Measurements from ENCODE around the gene BAHCC1.

Gene BAHCC1

GRCh38 chr17:81368161-81369022 is 26.9 kb upstream of the BAHCC1 start:
- DNase-seq: no peak

GRCh38 chr17:81370294-81370693 is 25.0 kb upstream of the BAHCC1 start:
- DNase-seq: no peak

- no peak for DNase-seq
Observed at GRCh38 chr17:81371910-81372760, 23.1 kb upstream of the BAHCC1 start.

GRCh38 chr17:81373536-81374160 is 21.6 kb upstream of the BAHCC1 start:
- no peak for DNase-seq

DNA sequence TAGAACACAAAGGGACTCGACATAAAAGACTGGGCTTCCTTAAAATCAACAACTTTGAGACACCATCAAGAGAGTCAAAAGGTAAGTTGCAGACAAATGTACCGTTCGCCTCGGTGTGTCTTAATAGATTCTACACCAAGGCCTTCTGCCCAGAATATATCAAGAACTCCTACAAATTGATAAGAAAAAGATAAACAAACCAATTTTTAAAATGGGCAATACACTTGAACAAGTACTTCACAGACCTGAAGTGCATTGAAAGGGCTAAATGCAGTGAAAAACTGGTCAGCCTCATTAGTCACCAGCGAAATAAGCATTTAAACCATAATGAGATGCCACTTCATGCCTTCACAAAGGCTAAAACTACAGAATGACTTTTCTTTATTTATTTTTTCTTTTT is 20.4 kb upstream of the BAHCC1 start:
- no peak for DNase-seq

GRCh38 chr17:81376946-81377714 is 18.1 kb upstream of the BAHCC1 start:
- no peak for DNase-seq

DNA sequence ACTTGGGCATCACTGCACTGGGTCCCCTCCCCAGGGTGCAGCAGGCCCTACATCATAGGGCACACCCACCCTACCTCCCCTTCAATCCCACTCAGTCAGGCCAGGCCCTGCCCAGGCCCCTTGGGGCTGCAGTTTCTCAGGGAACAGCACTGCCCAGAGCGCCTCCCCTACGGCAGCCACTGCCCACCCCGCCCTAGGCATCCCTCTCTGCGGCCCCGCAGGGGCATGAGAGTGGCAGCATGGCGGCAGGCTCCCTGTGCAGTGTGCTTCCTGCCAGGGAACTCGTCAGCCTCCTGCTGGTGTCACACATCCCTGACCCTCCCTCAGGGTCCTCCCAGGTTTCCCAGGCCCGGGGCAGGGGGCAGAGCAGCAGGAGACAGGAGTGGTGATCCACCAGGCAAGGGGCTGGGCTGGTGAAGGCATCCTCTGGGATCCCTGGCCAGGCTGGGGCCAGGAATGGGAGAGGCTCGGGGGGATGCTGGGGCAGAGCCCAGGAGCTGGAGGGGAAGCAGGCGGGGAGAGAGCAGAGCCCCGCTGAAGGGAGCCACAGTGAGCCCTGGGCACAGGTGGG is 16.2 kb upstream of the BAHCC1 start:
- no peak for DNase-seq

- no peak for DNase-seq
Observed at GRCh38 chr17:81379523-81379942, 15.7 kb upstream of the BAHCC1 start.

- no peak for DNase-seq
Observed at GRCh38 chr17:81380131-81380530, 15.1 kb upstream of the BAHCC1 start.

- DNase-seq: no peak
Observed at GRCh38 chr17:81380666-81381518, 14.4 kb upstream of the BAHCC1 start.

DNA sequence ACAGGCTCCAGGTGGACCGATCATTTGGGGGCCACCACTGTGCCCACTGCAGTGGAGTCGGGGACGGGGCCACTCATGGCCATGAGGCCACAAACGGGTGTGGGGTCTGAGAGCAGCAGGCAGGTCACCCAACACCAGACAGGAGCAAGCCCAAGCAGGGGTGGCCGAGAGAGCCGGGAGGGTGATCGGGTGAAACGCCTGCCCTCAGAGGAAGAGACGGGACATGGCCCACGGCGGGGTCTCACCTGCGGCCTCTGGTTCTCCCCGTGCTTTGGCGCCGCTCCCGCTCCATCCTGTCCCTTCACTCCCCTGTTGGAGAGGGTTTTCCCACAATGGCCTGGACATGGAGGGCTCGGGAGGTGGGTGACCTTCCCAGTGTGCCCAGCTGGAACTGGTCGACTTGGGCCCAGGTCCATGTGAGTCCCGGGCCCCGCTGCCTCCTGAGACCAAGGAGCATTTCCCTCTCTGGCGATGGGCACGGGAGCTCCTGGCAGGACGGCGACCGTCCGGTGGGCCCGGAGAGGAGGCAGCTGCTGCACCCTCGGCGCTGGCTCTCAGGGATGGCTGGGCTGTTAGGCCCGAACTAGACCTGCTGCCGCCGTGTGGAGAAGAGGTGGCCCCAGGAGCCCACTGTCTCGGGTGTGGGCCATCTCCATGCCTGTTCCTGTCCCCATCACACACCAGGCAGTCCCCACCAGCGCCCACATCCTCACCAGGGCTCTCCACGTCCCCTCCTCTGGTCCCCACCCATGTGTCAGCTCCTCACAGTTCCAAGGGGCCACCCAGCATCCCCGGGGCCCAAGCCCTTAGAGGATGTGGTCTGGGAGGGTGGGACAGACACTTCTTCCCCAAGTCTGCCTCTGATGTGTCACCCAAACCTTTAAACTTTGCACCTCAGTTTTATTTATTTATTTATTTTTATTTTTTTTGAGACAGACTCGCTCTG is 13.4 kb upstream of the BAHCC1 start:
- DNase-seq: peak; percentile 45

DNA sequence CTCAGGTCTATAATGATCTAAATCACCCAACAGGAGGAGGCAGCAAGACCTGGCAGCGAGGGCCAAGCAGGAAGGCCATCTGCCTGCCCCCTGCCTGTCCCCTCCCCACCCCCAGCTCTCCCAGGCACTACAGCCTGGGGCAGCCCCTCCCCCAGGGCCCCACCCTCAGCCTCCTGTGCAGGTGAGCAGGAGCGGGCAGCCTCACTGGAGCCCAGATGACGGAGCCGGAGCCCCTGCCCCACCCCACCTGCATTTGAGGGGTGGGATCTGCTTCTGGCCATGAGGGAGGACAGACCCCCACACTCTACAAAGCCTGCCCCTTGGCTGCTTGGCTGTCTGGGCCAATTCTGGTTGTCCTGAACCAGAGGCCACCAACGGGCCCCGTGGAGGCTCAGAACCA is 12.4 kb upstream of the BAHCC1 start:
- DNase-seq: no peak

DNA sequence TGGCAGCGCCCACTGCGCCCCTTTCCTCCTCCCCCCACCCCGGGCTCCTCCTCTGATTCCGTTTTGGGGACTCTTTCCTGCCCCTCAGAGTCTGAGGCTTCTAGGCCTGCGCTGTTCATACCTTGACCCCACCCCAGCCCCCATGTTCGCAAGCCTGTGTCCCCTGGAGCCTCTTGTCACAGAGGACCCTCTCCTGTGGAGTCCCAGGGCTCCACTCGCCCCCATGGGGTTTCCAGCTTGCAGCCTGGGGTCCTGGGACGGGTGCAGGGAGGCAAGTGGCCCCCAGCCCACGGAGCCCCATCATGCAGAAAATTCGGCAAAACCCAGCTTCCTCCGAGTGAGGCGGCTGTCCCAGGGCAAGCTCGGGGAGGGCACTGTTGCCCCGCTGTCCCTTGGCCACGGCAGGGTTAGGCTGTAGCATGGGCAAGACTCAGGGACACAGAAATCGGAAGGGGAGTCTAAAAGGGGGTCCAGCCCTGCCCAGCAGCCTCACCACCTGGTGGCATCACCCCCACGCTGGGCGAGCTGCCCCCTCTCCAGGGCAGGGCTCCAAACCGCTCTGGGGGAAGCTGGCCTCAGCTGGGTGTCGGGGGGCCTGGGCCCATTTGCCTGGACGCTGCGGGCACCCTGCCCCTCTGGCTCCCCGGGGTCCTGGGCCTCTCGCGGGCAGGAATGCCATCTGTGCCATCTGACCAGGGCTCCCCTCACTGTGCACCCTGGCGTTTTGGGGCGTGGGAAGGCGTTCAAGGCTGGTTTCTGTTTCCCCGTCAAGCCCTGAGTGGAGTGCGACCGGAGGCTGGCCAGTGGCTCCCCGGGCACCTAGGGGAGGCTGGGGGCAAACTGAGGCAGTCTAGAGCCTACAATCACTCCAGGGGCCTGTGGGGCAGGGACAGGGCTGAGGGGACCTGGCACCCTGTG is 11.5 kb upstream of the BAHCC1 start:
- no peak for DNase-seq

- DNase-seq: no peak
Observed at GRCh38 chr17:81384929-81385319, 10.3 kb upstream of the BAHCC1 start.

DNA sequence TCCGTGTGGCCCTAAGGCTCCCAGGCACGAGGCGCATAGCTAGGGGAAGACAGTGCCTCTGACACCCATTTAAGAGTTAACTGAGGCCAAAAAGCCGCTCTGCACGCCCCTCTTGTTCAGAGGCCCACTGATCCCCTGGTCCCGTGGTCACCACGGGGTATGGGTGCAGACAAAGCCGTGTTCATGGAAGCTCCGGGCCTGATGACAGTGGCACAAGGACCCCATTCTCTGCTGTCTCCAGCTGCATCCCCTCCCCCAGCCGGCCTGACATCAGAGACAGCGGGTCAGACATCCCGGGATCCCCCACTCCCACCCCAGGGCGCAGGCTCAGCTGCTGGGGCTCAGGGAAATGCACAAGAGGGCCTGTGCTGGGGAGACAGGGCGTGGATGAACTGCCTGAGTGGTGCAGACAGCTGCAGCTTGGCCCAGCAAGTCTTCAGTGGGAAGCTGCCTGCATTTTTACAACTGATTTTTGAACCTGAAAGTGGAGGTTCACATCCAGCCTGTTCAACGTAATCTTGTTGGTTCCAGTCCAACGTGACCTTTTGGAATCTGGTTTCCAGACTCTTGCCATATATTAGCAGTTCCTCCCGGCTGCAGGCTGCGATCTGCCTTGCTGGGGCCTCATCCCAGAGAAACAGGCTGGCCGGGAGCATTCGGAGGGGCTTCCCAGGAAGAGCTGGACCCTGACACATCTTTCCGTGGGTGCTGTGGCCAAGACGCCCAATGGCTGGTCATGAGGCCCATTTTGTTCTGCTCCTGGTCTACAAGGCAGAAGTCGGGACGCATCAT is 9.7 kb upstream of the BAHCC1 start:
- no peak for DNase-seq

DNA sequence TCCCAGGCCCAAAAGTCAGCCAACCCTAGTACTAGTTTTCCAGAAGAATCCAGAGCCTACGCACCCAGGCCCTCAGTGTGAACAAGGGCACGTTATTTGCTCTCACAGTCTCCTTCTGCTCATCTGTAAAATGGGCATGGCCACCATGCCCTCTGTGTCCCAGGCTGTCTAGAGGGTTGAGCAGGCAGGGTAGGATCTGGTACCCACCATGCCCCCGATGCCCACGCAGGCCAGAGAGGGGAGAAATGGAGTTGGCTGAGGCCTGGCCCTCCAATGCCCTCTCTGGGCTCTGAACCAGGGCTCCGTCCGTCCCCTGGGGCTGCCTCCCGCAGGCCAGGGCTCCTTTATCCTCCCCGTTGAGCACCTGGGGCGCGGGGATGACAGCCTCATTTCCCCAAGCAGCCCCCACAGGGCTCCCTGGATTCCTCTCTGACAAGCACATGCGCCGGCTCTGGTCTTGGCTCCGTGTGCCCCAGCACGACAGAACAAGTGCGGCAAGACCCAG is 9.1 kb upstream of the BAHCC1 start:
- no peak for DNase-seq

DNA sequence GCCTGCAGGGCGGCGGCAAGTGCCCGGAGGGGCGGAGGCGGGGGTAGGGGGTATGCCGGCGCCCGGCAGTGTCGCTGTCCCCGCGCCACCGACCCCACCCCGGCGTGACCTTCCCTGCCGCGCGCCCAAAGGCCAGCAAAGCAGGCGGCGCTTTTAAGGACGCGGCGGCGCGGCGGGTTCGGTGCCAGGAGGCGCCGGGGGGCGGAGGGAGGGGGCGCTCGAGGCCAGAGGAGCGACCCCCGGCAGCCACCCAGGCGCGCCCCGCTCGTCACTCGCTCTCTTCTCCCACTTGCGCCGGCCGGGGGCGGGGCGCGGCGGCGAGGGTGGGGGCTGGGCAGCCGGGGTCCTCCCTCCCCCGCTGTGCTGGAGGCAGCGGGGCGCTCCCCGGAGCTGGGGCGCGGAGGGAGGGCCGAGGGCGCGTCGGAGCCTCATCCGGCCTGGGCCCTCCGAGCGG is 8.6 kb upstream of the BAHCC1 start:
- DNase-seq: no peak

Measured in CD4-positive, alpha-beta T cell treated with Interleukin-21 for 1 hour (primary cell).